Measurements from ENCODE around the gene CDH11.

CDH11 gene

GRCh38 chr16:65071433-65072311 is 50.2 kb downstream of the CDH11 start:
- no peak for DNase-seq
- 93% methylated on average over 24 of the region's 24 CpGs for WGBS
- Histone ChIP-seq H3K14ac (ENCODE audit: low read length in 2 of 2) (no peak overlapping the region), H3K4me1 (ENCODE audit: control insufficient read depth, insufficient read depth, low read depth, low read length) (peaks cover 19% of the 10 kb centered on the region), H2AFZ (ENCODE audit: low read depth, low read length) (no peak overlapping the region), H2BK15ac (ENCODE audit: low read depth, poor library complexity, severe bottlenecking) (no peak overlapping the region), H3K27ac (ENCODE audit: low read length, poor library complexity, severe bottlenecking) (peak overlapping the region; percentile 72), H4K8ac (ENCODE audit: low read length) (no peak overlapping the region), H3K79me1 (replicated peaks; ENCODE audit: low read length, poor library complexity, severe bottlenecking) (peaks cover 11% of the 10 kb centered on the region), H3K18ac (ENCODE audit: low read depth in 1 of 2, low read length in 2 of 2) (no peak overlapping the region), H3K4me2 (ENCODE audit: low read length, poor library complexity, severe bottlenecking) (no peak overlapping the region), H3K4me3 (ENCODE audit: insufficient read depth in 1 of 2, low read depth in 1 of 2, low read length in 2 of 2) (peak overlapping the region in 1 of 2 experiments; percentile 52), H3K36me3 (ENCODE audit: control insufficient read depth in 1 of 2, insufficient read depth in 2 of 2, low read depth in 1 of 2, low read length in 2 of 2) (peaks cover 7 to 42% of the 10 kb centered on the region in 2 experiments), H2BK5ac (ENCODE audit: low read depth, low read length, poor library complexity, severe bottlenecking) (no peak overlapping the region), H4K91ac (ENCODE audit: low read length) (no peak overlapping the region), H2BK120ac (ENCODE audit: low read depth, low read length) (no peak overlapping the region), H3K9me3 (ENCODE audit: control insufficient read depth, low read length) (no peaks in the 10 kb centered on the region), H2BK12ac (ENCODE audit: low read length in 2 of 2) (no peak overlapping the region), H2AK5ac (ENCODE audit: low read length, severe bottlenecking) (peak overlapping the region; percentile 38), H3K4ac (ENCODE audit: low read depth in 1 of 2, low read length in 2 of 2) (no peak overlapping the region), H3K27me3 (ENCODE audit: control insufficient read depth in 1 of 2, insufficient read depth in 1 of 2, low read length in 2 of 2) (no peaks in the 10 kb centered on the region), H3K23ac (ENCODE audit: low read length in 2 of 2) (no peak overlapping the region), H3K9ac (ENCODE audit: low read length) (peak overlapping the region; percentile 40)

DNA sequence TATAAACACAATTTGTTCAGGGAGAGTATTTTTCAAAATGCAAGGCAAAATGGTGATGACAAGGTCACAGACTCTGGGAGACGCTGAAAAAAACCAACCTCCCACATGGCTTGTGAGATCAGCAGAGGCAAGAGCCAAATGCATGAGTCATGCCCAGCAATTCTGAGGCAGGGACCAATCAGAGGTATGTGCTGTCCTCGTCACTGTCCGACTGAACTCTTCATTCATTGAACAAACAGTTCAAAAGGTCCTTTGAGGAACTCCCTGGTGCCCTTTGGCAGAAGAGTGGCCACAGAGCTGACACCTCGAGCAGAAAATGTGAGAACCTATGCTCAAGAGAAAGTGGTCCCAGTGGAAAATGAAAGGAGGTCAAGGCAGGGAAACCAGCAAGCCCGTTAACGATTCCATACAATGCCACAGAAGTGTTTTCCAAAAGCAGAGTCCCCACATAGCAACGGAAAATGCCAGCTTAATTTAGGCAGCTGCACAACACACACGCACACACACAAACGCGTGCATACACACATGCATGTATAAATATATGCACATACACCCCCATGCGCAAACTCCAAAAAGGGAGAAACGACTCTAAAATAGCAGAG is 50.9 kb downstream of the CDH11 start:
- DNase-seq: peak; percentile 98
- no peak overlapping the region for H2BK120ac ChIP-seq (ENCODE audit: low read depth, low read length)
- peaks cover 8% of the 10 kb centered on the region for H3K79me1 ChIP-seq (replicated peaks; ENCODE audit: low read length, poor library complexity, severe bottlenecking)
- peaks cover 7 to 45% of the 10 kb centered on the region in 2 experiments for H3K36me3 ChIP-seq (ENCODE audit: control insufficient read depth in 1 of 2, insufficient read depth in 2 of 2, low read depth in 1 of 2, low read length in 2 of 2)
- H4K8ac ChIP-seq (ENCODE audit: low read length): no peak overlapping the region
- H4K91ac ChIP-seq (ENCODE audit: low read length): no peak overlapping the region
- peaks cover 19% of the 10 kb centered on the region for H3K4me1 ChIP-seq (ENCODE audit: control insufficient read depth, insufficient read depth, low read depth, low read length)
- H2AK5ac ChIP-seq (ENCODE audit: low read length, severe bottlenecking): peak overlapping the region; percentile 32
- H2BK5ac ChIP-seq (ENCODE audit: low read depth, low read length, poor library complexity, severe bottlenecking): no peak overlapping the region
- no peak overlapping the region for H3K23ac ChIP-seq (ENCODE audit: low read length in 2 of 2)
- H2BK12ac ChIP-seq (ENCODE audit: low read length in 2 of 2): no peak overlapping the region
- 54% methylated on average over 11 of the region's 12 CpGs for WGBS
- H3K9me3 ChIP-seq (ENCODE audit: control insufficient read depth, low read length): no peaks in the 10 kb centered on the region
- H2BK15ac ChIP-seq (ENCODE audit: low read depth, poor library complexity, severe bottlenecking): no peak overlapping the region
- H3K4me2 ChIP-seq (ENCODE audit: low read length, poor library complexity, severe bottlenecking): peak overlapping the region; percentile 27
- H2AFZ ChIP-seq (ENCODE audit: low read depth, low read length): no peak overlapping the region
- peak overlapping the region; percentile 72 for H3K27ac ChIP-seq (ENCODE audit: low read length, poor library complexity, severe bottlenecking)
- H3K18ac ChIP-seq (ENCODE audit: low read depth in 1 of 2, low read length in 2 of 2): peak overlapping the region in 1 of 2 experiments; percentile 37
- no peak overlapping the region for H3K4ac ChIP-seq (ENCODE audit: low read depth in 1 of 2, low read length in 2 of 2)
- H3K4me3 ChIP-seq (ENCODE audit: insufficient read depth in 1 of 2, low read depth in 1 of 2, low read length in 2 of 2): peak overlapping the region in 1 of 2 experiments; percentile 52
- H3K27me3 ChIP-seq (ENCODE audit: control insufficient read depth in 1 of 2, insufficient read depth in 1 of 2, low read length in 2 of 2): no peaks in the 10 kb centered on the region
- H3K14ac ChIP-seq (ENCODE audit: low read length in 2 of 2): no peak overlapping the region
- peak overlapping the region; percentile 40 for H3K9ac ChIP-seq (ENCODE audit: low read length)

DNA sequence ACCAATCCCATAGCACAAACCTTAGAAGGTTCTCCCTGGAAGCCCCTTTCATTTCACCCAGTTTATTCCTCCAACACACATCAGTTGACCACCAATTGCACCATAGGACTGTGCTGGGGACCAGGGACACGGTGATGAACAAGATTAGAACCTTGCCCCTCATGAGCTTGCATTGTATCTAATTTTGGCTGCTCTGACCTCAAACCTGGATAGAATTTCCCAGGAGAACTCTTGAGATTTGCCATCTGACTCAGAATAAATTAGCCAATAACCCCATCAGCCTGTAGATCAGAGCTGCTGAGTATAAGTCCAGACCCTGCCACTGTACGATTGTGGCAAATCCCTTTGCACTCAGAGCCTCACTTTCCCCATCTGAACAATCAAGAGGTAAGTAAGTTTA is 52.1 kb downstream of the CDH11 start:
- Histone ChIP-seq H3K79me1 (replicated peaks; ENCODE audit: low read length, poor library complexity, severe bottlenecking) (peaks cover 10% of the 10 kb centered on the region), H2BK12ac (ENCODE audit: low read length in 2 of 2) (no peak overlapping the region), H2AK5ac (ENCODE audit: low read length, severe bottlenecking) (peak overlapping the region; percentile 84), H3K4ac (ENCODE audit: low read depth in 1 of 2, low read length in 2 of 2) (no peak overlapping the region), H3K18ac (ENCODE audit: low read depth in 1 of 2, low read length in 2 of 2) (no peak overlapping the region), H3K23ac (ENCODE audit: low read length in 2 of 2) (no peak overlapping the region), H3K27me3 (ENCODE audit: control insufficient read depth in 1 of 2, insufficient read depth in 1 of 2, low read length in 2 of 2) (no peaks in the 10 kb centered on the region), H2BK5ac (ENCODE audit: low read depth, low read length, poor library complexity, severe bottlenecking) (peak overlapping the region; percentile 76), H3K4me1 (ENCODE audit: control insufficient read depth, insufficient read depth, low read depth, low read length) (peaks cover 19% of the 10 kb centered on the region), H3K9ac (ENCODE audit: low read length) (peak overlapping the region; percentile 24), H2BK120ac (ENCODE audit: low read depth, low read length) (no peak overlapping the region), H3K36me3 (ENCODE audit: control insufficient read depth in 1 of 2, insufficient read depth in 2 of 2, low read depth in 1 of 2, low read length in 2 of 2) (peaks cover 7 to 45% of the 10 kb centered on the region in 2 experiments), H2BK15ac (ENCODE audit: low read depth, poor library complexity, severe bottlenecking) (no peak overlapping the region), H4K91ac (ENCODE audit: low read length) (no peak overlapping the region), H3K9me3 (ENCODE audit: control insufficient read depth, low read length) (no peaks in the 10 kb centered on the region), H3K27ac (ENCODE audit: low read length, poor library complexity, severe bottlenecking) (no peak overlapping the region), H3K14ac (ENCODE audit: low read length in 2 of 2) (no peak overlapping the region), H2AFZ (ENCODE audit: low read depth, low read length) (no peak overlapping the region), H3K4me3 (ENCODE audit: insufficient read depth in 1 of 2, low read depth in 1 of 2, low read length in 2 of 2) (peak overlapping the region in 1 of 2 experiments; percentile 7), H3K4me2 (ENCODE audit: low read length, poor library complexity, severe bottlenecking) (no peak overlapping the region), H4K8ac (ENCODE audit: low read length) (no peak overlapping the region)
- peak; percentile 42 for DNase-seq
- 92% methylated on average over 2 of the region's 2 CpGs for WGBS

GRCh38 chr16:65069065-65069464 is 52.8 kb downstream of the CDH11 start:
- Histone ChIP-seq H2AK5ac (ENCODE audit: low read length, severe bottlenecking) (no peak overlapping the region), H4K8ac (ENCODE audit: low read length) (no peak overlapping the region), H2BK15ac (ENCODE audit: low read depth, poor library complexity, severe bottlenecking) (no peak overlapping the region), H2AFZ (ENCODE audit: low read depth, low read length) (no peak overlapping the region), H2BK5ac (ENCODE audit: low read depth, low read length, poor library complexity, severe bottlenecking) (no peak overlapping the region), H3K23ac (ENCODE audit: low read length in 2 of 2) (no peak overlapping the region), H3K4me2 (ENCODE audit: low read length, poor library complexity, severe bottlenecking) (no peak overlapping the region), H2BK12ac (ENCODE audit: low read length in 2 of 2) (no peak overlapping the region), H3K9ac (ENCODE audit: low read length) (peak overlapping the region; percentile 76), H3K36me3 (ENCODE audit: control insufficient read depth in 1 of 2, insufficient read depth in 2 of 2, low read depth in 1 of 2, low read length in 2 of 2) (peaks cover 7 to 45% of the 10 kb centered on the region in 2 experiments), H3K14ac (ENCODE audit: low read length in 2 of 2) (no peak overlapping the region), H2BK120ac (ENCODE audit: low read depth, low read length) (no peak overlapping the region), H3K18ac (ENCODE audit: low read depth in 1 of 2, low read length in 2 of 2) (no peak overlapping the region), H4K91ac (ENCODE audit: low read length) (no peak overlapping the region), H3K9me3 (ENCODE audit: control insufficient read depth, low read length) (no peaks in the 10 kb centered on the region), H3K27me3 (ENCODE audit: control insufficient read depth in 1 of 2, insufficient read depth in 1 of 2, low read length in 2 of 2) (no peaks in the 10 kb centered on the region), H3K27ac (ENCODE audit: low read length, poor library complexity, severe bottlenecking) (peak overlapping the region; percentile 37), H3K4me3 (ENCODE audit: insufficient read depth in 1 of 2, low read depth in 1 of 2, low read length in 2 of 2) (no peak overlapping the region), H3K79me1 (replicated peaks; ENCODE audit: low read length, poor library complexity, severe bottlenecking) (peaks cover 11% of the 10 kb centered on the region), H3K4ac (ENCODE audit: low read depth in 1 of 2, low read length in 2 of 2) (no peak overlapping the region), H3K4me1 (ENCODE audit: control insufficient read depth, insufficient read depth, low read depth, low read length) (peaks cover 19% of the 10 kb centered on the region)
- peak; percentile 50 for DNase-seq
- 80% methylated on average over 1 of the region's 4 CpGs for WGBS

Data from mesenchymal stem cell (in vitro differentiated cells and primary cell).